Breast epithelium (tissue), 4 donors: ENCODE data around the gene UNC5A. TPM values are rescaled to one million over a fixed set of nuclear protein-coding genes. Genes with fewer than 3 reads are reported as not detected.

Source experiments
- DNase-seq, 2 donors: peaks; one replicate each; pipeline ENCODE4 v3.0.0-alpha.2; 2019; ENCODE audit warnings: low spot score in 2 of 2
- H3K27ac ChIP-seq, 2 donors: fragments of 200-600 bp; sonication (generic) in 1 of 2; one replicate each; pipeline ENCODE4 v1.5.1; 2016 to 2019; ENCODE audit warnings: mild to moderate bottlenecking in 1 of 2
- H3K27me3 ChIP-seq, 2 donors: fragments of 200-600 bp; sonication (generic) in 1 of 2; one replicate each; pipeline versions ENCODE4 v1.5.1 to v1.6.0; 2017 to 2019; ENCODE audit warnings: control low read depth in 1 of 2, mild to moderate bottlenecking in 1 of 2
- H3K36me3 ChIP-seq: fragments of 200-600 bp; one replicate; pipeline ENCODE4 v1.5.1; 2019
- H3K4me1 ChIP-seq, 2 donors: fragments of 200-600 bp; sonication (generic); one replicate each; pipeline ENCODE4 v1.5.1; 2016 to 2019; ENCODE audit warnings: control low read depth in 1 of 2
- H3K4me3 ChIP-seq, 3 donors: fragments of 200-600 bp; sonication (generic); 1 replicate in 2 of 3; 2 replicates in 1 of 3; pipeline ENCODE4 v1.5.1; 2016 to 2019; ENCODE audit warnings: mild to moderate bottlenecking in 3 of 3, moderate library complexity in 2 of 3
- H3K9me3 ChIP-seq, 2 donors: fragments of 200-600 bp; sonication (generic) in 1 of 2; one replicate each; pipeline ENCODE4 v1.5.1; 2016 to 2019; ENCODE audit warnings: control low read depth in 1 of 2
- POLR2A ChIP-seq: fragments of 450-650 bp; IDR thresholded peaks from one replicate; pipeline ENCODE4 v1.6.1; 2016; ENCODE audit warnings: antibody characterized with exemption, mild to moderate bottlenecking, moderate library complexity
- POLR2AphosphoS5 ChIP-seq, 3 donors: sonication (generic); formaldehyde crosslinking; IDR thresholded peaks; one replicate each; pipeline ENCODE4 v1.6.1; 2017; ENCODE audit warnings: antibody characterized with exemption in 3 of 3
- intact Hi-C: fragments of 100-400 bp; cut with DNase I; formaldehyde crosslinking; loops from one replicate; pipeline ENCODE4 v1.15.1; 2023; ENCODE audit warnings: low total_unique reads
- total RNA-seq, 3 donors: library from RNA; depleted of rRNA; stranded (reverse); fragments of >200 nt; gene quantifications; one replicate each; pipeline ENCODE4 v1.1.0, GENCODE V29; 2016
- TF ChIP-seq, protein P1 (sequence below), 3 donors: fragments of 450-650 bp; IDR thresholded peaks; one replicate each; pipeline ENCODE4 v1.5.1; 2016 to 2017; ENCODE audit warnings: antibody characterized with exemption in 3 of 3, mild to moderate bottlenecking in 3 of 3, moderate library complexity in 3 of 3

Gene UNC5A
- total RNA-seq, 3 donors from 2014 or later: 0.15 to 2.9 TPM; not detected in 1

DNA sequence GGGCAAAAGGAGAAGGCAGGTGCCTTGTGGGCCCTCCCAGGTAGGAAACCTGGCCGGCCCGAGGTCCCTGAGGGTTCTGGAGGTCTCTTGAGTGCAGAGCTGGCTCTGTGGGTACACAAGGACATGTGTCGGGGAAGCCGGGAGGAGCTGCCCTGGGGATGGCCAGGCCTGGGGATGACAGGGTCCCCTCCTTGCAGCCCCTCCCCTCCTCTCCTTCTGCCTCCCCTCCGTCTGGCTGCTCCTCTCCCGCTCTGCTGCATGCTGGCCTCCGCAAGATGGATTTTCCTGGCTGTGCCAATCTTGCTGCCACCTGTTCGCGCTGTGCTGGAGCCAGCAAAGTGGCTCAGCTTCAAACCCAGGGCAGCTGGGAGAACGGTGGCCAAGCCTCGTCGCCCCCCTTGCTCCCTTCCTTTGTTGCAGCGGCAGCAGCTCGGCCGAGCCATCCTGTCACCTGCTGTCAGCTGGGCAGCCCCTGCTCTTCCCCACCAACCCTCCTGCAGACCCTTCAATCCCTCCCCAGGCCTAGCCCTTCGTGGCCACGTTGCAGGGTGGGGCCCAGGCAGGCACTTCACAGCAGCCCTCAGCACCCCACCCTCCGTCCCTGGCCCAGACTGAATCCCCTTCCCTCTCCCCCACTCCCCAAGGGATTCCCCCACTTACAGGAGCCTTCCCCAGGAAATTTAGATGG, 17.6 kb upstream of the UNC5A start:
- intact Hi-C loops: no loop called here
- no peak for DNase-seq
- Histone ChIP-seq H3K4me3 (no peak overlapping the region), H3K36me3 (no peaks in the 10 kb centered on the region), H3K27me3 (peaks cover 0 to 89% of the 10 kb centered on the region in 2 donors), H3K9me3 (no peaks in the 10 kb centered on the region), H3K4me1 (no peaks in the 10 kb centered on the region), H3K27ac (no peak overlapping the region)
- TF ChIP-seq POLR2AphosphoS5 (IDR thresholded peaks at IDR 0.05): no peak
- TF ChIP-seq, protein P1, sequence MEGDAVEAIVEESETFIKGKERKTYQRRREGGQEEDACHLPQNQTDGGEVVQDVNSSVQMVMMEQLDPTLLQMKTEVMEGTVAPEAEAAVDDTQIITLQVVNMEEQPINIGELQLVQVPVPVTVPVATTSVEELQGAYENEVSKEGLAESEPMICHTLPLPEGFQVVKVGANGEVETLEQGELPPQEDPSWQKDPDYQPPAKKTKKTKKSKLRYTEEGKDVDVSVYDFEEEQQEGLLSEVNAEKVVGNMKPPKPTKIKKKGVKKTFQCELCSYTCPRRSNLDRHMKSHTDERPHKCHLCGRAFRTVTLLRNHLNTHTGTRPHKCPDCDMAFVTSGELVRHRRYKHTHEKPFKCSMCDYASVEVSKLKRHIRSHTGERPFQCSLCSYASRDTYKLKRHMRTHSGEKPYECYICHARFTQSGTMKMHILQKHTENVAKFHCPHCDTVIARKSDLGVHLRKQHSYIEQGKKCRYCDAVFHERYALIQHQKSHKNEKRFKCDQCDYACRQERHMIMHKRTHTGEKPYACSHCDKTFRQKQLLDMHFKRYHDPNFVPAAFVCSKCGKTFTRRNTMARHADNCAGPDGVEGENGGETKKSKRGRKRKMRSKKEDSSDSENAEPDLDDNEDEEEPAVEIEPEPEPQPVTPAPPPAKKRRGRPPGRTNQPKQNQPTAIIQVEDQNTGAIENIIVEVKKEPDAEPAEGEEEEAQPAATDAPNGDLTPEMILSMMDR (IDR thresholded peaks at IDR 0.05): no peak
- no peak for TF ChIP-seq POLR2A

DNA sequence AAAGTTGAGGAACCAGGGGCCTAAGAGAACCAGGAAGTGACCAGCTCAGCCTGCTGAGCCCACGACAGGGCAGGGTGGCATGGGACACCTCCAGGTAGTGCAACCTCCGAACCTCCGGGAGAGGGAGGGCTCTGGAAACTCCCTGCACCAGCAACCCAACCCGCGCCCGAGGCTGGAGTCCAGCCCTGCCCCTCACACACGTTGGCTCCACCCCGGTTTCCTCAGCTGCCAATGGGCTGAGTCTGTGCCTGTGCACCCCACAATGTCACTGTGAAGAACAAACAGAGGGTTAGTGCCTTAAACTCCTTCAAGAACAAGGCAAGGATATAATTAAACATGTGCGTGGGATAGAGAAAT, 17.0 kb upstream of the UNC5A start:
- DNase-seq: no peak
- H3K27me3 ChIP-seq: peaks cover 0 to 89% of the 10 kb centered on the region in 2 donors
- intact Hi-C loops: no loop called here

DNA sequence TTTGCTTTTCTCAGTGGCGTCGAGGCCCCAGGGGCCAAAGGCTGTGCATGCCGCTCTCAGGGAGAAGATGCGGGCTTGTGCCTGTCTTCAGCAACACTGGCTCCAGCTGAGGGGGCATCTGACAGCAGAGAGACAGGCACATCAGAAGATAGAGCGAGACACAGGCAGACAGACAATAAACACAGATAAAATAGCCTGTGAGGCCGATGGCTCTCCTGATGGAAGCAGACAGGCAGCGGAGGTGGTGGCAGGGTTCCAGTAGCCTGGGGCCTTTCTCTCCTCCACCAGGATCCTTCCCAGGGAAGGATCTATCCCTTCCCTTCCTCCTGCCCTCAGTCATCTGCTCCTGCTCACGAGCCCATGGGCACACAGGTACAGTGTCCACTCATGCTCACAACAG, 16.6 kb upstream of the UNC5A start:
- H3K27me3 ChIP-seq: peaks cover 0 to 89% of the 10 kb centered on the region in 2 donors
- H3K36me3 ChIP-seq: no peaks in the 10 kb centered on the region
- H3K4me1 ChIP-seq: no peaks in the 10 kb centered on the region
- intact Hi-C loops: no loop called here
- no peak overlapping the region for H3K4me3 ChIP-seq
- no peak for DNase-seq
- TF ChIP-seq POLR2AphosphoS5 (IDR thresholded peaks at IDR 0.05) (no peak), POLR2A (no peak)
- TF ChIP-seq, protein P1 (IDR thresholded peaks at IDR 0.05): no peak
- no peaks in the 10 kb centered on the region for H3K9me3 ChIP-seq
- H3K27ac ChIP-seq: no peak overlapping the region

More for the DNA sequence above, 17.0 kb upstream of the UNC5A start:
- H3K4me1 ChIP-seq: no peaks in the 10 kb centered on the region
- no peak for TF ChIP-seq POLR2AphosphoS5 (IDR thresholded peaks at IDR 0.05)
- TF ChIP-seq, protein P1 (IDR thresholded peaks at IDR 0.05): no peak
- TF ChIP-seq POLR2A: no peak
- no peaks in the 10 kb centered on the region for H3K9me3 ChIP-seq
- no peak overlapping the region for H3K4me3 ChIP-seq
- H3K27ac ChIP-seq: no peak overlapping the region
- H3K36me3 ChIP-seq: no peaks in the 10 kb centered on the region

DNA sequence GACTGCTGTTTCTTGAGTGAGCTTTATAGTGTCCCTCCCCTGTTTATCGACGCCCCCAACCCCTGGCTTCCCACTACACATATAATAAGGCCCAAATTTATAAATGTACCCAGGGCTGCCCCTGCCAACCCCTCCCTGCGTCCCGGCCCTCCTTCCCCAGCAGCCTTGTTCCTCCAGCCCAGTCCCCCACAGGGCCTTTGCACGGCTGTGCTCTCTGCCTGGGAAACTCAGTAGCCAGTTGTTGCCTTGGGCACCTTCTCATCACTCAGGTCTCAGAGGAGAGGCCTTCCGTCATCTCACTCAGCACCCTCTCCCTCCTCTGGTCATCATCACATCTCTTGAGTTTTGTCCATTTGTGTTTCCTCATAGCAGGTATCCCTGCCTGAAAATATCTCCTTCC, 15.8 kb upstream of the UNC5A start:
- no peaks in the 10 kb centered on the region for H3K36me3 ChIP-seq
- no peaks in the 10 kb centered on the region for H3K4me1 ChIP-seq
- intact Hi-C loops: no loop called here
- peaks cover 0 to 88% of the 10 kb centered on the region in 2 donors for H3K27me3 ChIP-seq
- no peak for DNase-seq
- H3K27ac ChIP-seq: no peak overlapping the region
- TF ChIP-seq POLR2A: no peak
- TF ChIP-seq, protein P1 (IDR thresholded peaks at IDR 0.05): no peak
- TF ChIP-seq POLR2AphosphoS5 (IDR thresholded peaks at IDR 0.05): no peak
- no peaks in the 10 kb centered on the region for H3K9me3 ChIP-seq
- H3K4me3 ChIP-seq: no peak overlapping the region

DNA sequence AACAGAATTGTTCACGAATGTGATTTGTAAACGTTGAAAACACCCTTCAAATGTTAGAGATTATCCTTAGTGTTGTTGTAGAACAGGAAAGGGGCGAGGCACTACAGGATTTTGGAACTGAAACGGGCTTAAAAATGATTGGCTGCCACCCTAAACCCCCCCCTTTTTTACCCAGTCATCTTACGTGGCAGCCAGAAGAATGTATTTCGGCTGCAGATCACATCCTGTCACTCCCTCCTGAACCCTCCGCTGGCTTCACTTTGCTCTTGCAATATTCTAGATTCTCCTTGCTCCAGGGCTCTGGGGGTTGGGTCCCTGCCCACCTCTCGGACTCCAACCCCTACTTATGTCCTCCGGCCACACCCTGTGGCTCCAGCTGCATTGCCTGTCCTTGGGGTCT, 13.9 kb upstream of the UNC5A start:
- H3K9me3 ChIP-seq: no peaks in the 10 kb centered on the region
- TF ChIP-seq, protein P1 (IDR thresholded peaks at IDR 0.05): no peak
- TF ChIP-seq POLR2AphosphoS5 (IDR thresholded peaks at IDR 0.05): no peak
- no peak for TF ChIP-seq POLR2A
- H3K4me1 ChIP-seq: no peaks in the 10 kb centered on the region
- H3K27me3 ChIP-seq: peaks cover 0 to 75% of the 10 kb centered on the region in 2 donors
- H3K27ac ChIP-seq: no peak overlapping the region
- DNase-seq: no peak
- no peak overlapping the region for H3K4me3 ChIP-seq
- no peaks in the 10 kb centered on the region for H3K36me3 ChIP-seq
- intact Hi-C loops: no loop called here
